ENCODE data around the gene APOM.

Gene APOM

DNA sequence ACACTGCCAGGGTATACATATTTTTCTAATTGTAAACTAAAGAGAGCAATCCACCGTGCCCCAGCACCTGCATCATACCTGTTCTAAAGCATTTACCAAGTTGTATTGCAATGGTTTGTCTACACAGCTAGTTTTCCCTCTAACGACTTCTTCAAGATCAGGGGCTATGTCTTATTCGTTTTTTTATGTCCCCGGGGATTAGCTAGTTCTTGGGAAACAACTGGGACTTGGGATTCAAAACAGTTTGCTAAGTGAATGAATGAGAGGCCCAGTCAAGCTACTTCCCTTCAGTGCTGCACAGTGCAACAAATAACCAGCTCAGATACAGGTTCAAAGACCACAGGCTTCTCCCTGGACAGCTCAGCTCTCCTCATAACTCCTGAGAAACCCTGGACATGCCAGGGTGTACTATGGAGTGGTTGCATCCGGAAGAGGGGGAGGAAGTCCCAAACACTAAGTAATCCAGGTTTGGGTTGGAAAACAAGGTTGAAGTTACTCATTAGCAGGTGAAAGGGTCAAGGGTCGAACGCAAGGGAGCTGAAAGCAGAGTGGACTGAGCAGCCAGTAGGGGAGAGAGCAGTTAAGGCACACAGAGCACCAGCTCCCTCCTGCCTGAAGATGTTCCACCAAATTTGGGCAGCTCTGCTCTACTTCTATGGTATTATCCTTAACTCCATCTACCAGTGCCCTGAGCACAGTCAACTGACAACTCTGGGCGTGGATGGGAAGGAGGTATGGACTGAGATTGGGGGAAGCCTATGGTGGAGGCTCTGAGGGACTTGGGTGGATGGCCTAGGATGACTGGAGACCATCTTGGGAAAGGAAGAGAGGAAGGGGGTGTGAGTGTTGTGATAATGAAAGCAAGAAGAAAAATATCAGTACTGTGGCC, at the start of gene APOM:
TSS of gene APOM (plus strand) at position 546 of the 889 bp plus-strand sequence. CDS start at position 619, 73 bp downstream.
- DNase-seq (ENCODE audit: low read depth), result no peak
- no peak within 1 kb of the TSS for H3K4me3 ChIP-seq (ENCODE audit: low read depth, low read length)
- no peak for TF ChIP-seq MYC (IDR thresholded peaks at IDR 0.05; ENCODE audit: low read depth, low read length)
- no peak for TF ChIP-seq POLR2A (IDR thresholded peaks at IDR 0.05; ENCODE audit: extremely low read depth, insufficient read length)
- TF ChIP-seq, protein P1, sequence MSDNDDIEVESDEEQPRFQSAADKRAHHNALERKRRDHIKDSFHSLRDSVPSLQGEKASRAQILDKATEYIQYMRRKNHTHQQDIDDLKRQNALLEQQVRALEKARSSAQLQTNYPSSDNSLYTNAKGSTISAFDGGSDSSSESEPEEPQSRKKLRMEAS (IDR thresholded peaks at IDR 0.05; ENCODE audit: low read depth, low read length), result no peak
- TF ChIP-seq, protein P2, sequence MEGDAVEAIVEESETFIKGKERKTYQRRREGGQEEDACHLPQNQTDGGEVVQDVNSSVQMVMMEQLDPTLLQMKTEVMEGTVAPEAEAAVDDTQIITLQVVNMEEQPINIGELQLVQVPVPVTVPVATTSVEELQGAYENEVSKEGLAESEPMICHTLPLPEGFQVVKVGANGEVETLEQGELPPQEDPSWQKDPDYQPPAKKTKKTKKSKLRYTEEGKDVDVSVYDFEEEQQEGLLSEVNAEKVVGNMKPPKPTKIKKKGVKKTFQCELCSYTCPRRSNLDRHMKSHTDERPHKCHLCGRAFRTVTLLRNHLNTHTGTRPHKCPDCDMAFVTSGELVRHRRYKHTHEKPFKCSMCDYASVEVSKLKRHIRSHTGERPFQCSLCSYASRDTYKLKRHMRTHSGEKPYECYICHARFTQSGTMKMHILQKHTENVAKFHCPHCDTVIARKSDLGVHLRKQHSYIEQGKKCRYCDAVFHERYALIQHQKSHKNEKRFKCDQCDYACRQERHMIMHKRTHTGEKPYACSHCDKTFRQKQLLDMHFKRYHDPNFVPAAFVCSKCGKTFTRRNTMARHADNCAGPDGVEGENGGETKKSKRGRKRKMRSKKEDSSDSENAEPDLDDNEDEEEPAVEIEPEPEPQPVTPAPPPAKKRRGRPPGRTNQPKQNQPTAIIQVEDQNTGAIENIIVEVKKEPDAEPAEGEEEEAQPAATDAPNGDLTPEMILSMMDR (IDR thresholded peaks at IDR 0.05; ENCODE audit: low read depth, low read length), result no peak

DNA sequence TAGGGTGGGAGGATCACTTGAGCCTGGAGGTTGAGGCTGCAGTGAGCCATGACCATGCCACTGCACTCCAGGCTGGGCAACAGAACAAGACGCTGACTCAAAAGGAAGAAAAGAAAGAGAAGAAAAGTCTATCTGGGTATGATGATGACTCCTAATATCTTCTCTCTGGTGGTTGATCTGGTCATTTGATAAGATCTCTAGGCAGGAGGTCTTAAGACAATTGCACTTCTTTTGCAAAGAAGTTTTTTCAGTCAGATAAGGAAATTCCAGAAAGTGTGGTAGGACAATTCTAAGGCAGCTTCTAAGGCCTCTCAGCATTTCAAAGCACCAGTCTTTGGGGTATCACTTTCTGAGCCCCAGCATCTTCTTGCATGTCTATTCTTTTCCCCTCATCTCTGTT, 48.4 kb upstream of the APOM start:
- no peak overlapping the region for H3K4me3 ChIP-seq (ENCODE audit: low read depth, low read length)
- TF ChIP-seq MYC (IDR thresholded peaks at IDR 0.05; ENCODE audit: low read depth, low read length) (no peak), POLR2A (IDR thresholded peaks at IDR 0.05; ENCODE audit: extremely low read depth, insufficient read length) (no peak)
- TF ChIP-seq, protein P1 (IDR thresholded peaks at IDR 0.05; ENCODE audit: low read depth, low read length), result no peak
- TF ChIP-seq, protein P2 (IDR thresholded peaks at IDR 0.05; ENCODE audit: low read depth, low read length), result no peak
- no peak for DNase-seq (ENCODE audit: low read depth)

DNA sequence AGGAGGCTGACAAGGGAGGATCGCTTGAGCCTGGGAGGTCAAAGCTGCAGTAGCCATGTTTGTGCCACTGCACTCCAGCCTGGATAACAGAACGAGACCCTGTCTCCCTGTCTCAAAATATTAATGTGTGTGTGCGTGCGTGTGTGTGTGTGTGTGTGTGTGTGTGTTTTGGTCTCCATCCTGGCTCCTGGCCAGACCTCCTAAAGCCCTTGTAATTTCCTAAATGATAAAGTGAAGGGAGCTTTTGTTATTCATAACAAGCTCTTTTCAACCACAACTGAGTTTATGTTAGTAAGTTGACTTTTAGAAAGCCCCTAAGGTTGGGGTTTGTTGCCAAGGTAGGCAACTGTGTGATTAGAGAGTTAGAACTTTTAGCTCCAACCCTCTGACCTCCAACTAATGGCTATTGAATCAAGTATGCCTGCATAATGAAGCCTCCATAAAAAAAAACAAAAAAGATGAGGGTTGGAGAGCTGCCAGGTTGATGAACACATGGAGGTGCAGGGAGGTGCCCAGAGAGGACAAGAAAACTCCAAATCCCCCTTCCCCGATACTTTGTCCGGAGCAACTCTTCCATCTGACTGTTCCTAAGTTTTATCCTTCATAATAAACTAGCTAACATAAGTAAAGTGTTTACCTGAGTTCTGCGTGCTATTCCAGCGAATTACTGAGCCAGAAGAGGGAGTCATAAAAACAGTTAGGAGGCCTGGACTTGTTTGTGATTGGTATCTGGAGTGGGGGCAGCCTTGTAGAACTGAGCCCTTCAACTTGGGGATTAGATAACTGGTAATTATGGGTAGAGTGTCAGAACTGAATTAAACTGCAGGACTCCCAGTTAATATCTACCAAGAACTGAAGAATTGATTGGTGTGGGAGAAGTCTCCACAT, 45.9 kb upstream of the APOM start:
- no peak for DNase-seq (ENCODE audit: low read depth)
- no peak for TF ChIP-seq POLR2A (IDR thresholded peaks at IDR 0.05; ENCODE audit: extremely low read depth, insufficient read length)
- TF ChIP-seq, protein P1 (IDR thresholded peaks at IDR 0.05; ENCODE audit: low read depth, low read length), result no peak
- no peak for TF ChIP-seq MYC (IDR thresholded peaks at IDR 0.05; ENCODE audit: low read depth, low read length)
- TF ChIP-seq, protein P2 (IDR thresholded peaks at IDR 0.05; ENCODE audit: low read depth, low read length), result no peak

DNA sequence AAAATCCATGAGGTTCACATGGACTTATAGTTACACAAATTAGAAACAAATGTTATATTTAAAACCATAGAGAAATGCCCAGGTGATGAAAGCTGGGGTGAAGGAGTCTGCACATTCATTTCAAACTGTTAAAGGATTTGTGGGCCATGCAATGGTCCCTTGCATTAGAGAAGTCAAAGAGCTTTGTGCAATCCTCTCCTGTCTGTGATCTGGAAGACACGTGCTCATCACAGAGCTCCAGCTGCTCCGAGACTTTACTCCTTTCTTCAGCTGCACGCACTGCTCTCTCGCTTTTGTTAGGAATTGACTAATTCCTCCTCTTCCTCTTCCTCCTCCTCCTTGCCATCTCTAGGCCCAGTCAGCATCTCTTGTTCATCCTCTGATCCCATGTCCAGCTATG, 44.7 kb upstream of the APOM start:
- TF ChIP-seq MYC (IDR thresholded peaks at IDR 0.05; ENCODE audit: low read depth, low read length), result no peak
- TF ChIP-seq, protein P2 (IDR thresholded peaks at IDR 0.05; ENCODE audit: low read depth, low read length), result no peak
- TF ChIP-seq POLR2A (IDR thresholded peaks at IDR 0.05; ENCODE audit: extremely low read depth, insufficient read length), result no peak
- TF ChIP-seq, protein P1 (IDR thresholded peaks at IDR 0.05; ENCODE audit: low read depth, low read length), result no peak
- no peak overlapping the region for H3K4me3 ChIP-seq (ENCODE audit: low read depth, low read length)
- no peak for DNase-seq (ENCODE audit: low read depth)

More for the DNA sequence above, 45.9 kb upstream of the APOM start:
- no peak overlapping the region for H3K4me3 ChIP-seq (ENCODE audit: low read depth, low read length)

DNA sequence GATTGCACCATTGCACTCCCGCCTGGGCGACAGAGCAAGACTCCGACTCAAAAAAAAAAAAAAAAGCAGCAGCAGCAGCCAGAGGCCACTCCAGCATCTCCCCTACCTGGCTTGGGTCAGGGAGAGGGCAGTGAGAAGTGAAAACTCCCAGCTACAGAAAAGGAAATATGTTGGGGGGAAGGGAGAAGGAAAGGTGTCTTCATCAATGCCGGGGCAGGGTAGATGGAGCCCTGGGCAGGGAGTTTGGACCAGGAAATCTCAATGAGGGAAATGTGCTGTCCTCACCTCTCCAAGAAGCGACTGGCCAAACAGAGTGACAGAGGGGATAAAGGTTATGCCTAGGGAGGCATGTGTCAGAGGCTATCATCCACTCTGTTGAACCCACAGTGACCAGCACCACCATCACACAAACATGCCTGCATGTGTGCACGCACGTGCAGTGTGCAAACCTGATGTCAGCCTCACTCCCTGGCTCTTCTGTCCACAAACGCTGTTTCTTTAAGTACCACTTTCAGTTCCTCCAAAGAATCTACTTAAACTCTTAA, 41.5 kb upstream of the APOM start:
- H3K4me3 ChIP-seq (ENCODE audit: low read depth, low read length), result peak overlapping the region; percentile 87
- TF ChIP-seq, protein P1 (IDR thresholded peaks at IDR 0.05; ENCODE audit: low read depth, low read length), result no peak
- TF ChIP-seq MYC (IDR thresholded peaks at IDR 0.05; ENCODE audit: low read depth, low read length) (no peak), POLR2A (IDR thresholded peaks at IDR 0.05; ENCODE audit: extremely low read depth, insufficient read length) (no peak)
- TF ChIP-seq, protein P2 (IDR thresholded peaks at IDR 0.05; ENCODE audit: low read depth, low read length), result no peak
- peak; percentile 45 for DNase-seq (ENCODE audit: low read depth)
